ENCODE results near the gene SLCO1A2.

The SLCO1A2 gene

DNA sequence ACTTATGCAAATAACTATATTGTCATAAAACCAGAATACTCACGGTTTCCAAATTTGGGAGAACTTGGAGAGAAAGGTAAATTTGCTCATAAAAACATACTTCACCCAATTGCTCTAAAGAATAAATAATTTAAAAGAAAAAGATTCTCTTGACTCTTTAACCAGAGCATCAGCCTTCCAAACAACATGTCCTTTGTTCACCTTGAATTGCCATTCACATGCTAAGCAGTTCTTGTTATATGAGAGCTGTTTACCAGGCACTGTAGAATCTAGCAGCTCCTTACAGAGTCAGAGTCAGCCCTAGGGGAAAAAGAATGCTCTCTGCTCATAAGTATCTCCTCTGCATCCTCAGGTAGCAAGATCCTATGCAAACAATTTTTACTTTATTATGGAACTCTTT lies 10.2 kb downstream of the SLCO1A2 start:
- no peak for DNase-seq (ENCODE audit: low read depth)
- TF ChIP-seq, protein P1, sequence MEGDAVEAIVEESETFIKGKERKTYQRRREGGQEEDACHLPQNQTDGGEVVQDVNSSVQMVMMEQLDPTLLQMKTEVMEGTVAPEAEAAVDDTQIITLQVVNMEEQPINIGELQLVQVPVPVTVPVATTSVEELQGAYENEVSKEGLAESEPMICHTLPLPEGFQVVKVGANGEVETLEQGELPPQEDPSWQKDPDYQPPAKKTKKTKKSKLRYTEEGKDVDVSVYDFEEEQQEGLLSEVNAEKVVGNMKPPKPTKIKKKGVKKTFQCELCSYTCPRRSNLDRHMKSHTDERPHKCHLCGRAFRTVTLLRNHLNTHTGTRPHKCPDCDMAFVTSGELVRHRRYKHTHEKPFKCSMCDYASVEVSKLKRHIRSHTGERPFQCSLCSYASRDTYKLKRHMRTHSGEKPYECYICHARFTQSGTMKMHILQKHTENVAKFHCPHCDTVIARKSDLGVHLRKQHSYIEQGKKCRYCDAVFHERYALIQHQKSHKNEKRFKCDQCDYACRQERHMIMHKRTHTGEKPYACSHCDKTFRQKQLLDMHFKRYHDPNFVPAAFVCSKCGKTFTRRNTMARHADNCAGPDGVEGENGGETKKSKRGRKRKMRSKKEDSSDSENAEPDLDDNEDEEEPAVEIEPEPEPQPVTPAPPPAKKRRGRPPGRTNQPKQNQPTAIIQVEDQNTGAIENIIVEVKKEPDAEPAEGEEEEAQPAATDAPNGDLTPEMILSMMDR (conservative IDR thresholded peaks at IDR 0.05; ENCODE audit: low read depth, low read length): no peak
- H3K4me3 ChIP-seq (ENCODE audit: low read length): no peak overlapping the region

DNA sequence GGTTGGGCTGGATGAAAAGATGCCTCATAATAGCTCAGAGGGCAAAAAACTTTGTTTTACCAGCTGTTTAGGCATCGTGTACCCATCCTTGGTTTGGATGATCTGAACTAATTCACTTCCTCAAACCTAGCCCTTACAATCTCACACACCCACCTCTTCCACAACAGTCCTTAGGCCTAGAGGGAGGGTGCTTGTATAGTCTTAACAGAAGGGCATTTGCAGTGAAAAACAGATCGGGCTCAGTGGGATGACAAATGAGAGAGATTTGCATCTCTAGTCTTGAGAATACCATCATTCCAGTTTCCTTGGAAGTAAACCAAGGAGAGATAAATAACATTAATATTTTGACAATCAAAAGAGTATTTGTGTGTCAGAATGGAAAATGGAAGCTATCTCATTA lies 11.0 kb downstream of the SLCO1A2 start:
- H3K4me3 ChIP-seq (ENCODE audit: low read length): no peak overlapping the region
- TF ChIP-seq, protein P1 (conservative IDR thresholded peaks at IDR 0.05; ENCODE audit: low read depth, low read length): no peak
- no peak for DNase-seq (ENCODE audit: low read depth)

DNA sequence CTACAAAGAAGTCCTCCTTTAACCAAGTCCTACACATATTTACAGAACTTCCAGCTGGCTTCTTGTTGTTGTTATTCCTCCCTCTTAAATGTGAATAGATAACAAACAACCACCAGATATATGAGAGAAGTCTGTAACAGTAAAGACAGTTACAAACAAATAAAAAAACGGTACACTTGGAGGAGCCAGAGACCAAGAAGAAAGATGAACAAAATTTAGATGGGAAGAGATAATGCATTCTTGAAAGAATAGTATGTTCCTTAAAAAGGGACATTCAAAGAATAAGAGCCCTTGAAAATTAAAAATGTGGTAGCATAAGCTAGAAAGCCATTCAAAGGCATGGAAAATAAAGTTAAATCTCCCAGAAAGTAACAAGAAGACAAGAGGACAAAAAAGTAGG lies 25.9 kb downstream of the SLCO1A2 start:
- TF ChIP-seq, protein P1 (conservative IDR thresholded peaks at IDR 0.05; ENCODE audit: low read depth, low read length): no peak
- DNase-seq (ENCODE audit: low read depth): no peak
- no peak overlapping the region for H3K4me3 ChIP-seq (ENCODE audit: low read length)

DNA sequence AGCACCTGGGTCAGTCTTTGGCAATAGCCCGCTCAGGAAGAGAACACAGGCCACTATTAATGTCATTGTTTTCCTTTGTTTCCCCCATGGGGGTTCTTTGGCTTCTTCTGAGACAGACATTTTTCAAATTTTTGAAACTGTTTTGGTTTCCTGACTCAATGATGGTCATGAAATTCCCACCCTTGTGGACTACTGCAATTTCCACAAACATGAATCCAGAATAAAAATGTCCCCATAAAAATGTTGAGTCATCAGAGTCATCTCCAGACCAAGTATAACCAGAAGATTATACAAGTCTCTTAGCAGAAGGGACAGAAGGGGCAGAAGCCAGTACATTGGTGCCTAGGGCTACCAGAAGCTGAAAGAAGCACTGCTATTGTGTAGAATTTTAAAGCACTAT lies 29.1 kb downstream of the SLCO1A2 start:
- TF ChIP-seq, protein P1 (conservative IDR thresholded peaks at IDR 0.05; ENCODE audit: low read depth, low read length): no peak
- H3K4me3 ChIP-seq (ENCODE audit: low read length): no peak overlapping the region
- DNase-seq (ENCODE audit: low read depth): no peak

DNA sequence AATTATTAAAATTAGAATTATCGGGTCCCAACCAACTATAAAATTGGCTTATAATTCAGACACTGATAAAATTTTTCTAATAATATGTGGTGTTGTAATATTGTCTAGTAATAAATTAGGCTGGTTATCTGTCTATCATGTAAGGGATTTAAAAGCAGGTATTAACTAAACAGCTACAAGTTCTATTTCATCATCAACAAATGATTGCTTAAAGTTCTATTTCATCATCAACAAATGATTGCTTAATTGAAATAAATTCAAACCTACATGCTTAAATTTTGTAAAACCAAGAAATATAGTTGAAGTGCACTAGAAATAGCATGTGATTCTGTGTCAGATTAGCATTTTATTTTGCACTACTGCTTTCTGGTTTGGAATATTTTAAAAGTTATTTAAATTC lies 34.1 kb downstream of the SLCO1A2 start:
- DNase-seq (ENCODE audit: low read depth): no peak
- TF ChIP-seq, protein P1 (conservative IDR thresholded peaks at IDR 0.05; ENCODE audit: low read depth, low read length): no peak
- H3K4me3 ChIP-seq (ENCODE audit: low read length): no peak overlapping the region

DNA sequence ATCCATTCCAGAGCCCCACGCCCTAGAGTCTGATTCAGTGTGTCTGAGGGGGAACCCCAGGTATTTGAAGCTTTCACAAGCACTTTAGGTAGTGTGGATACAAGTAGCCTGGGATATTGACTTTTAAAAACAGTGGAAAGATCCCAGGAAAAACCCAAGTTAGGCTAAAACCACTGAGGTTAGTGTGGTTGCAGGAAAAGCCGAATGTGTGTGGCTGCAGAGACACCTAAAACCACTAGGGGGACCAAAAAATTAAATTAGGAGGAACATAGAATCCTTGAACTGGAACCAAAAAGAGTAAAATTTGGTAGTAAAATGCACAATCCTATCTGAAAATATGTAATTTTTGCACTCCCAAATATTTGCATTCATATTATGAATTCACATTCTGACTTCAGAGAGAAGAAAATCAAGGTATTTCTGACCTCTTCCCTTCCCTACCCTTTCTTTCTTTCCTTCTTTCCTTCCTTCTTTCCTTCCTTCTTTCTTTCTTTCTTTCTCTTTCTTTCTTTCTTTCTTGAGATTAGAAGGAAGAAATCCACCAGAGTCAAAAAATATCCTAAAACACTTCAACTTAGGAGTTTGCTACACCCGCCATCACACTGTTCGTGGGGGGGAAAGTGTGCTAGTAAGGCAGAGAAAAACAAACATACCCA lies 37.8 kb downstream of the SLCO1A2 start:
- TF ChIP-seq, protein P1 (conservative IDR thresholded peaks at IDR 0.05; ENCODE audit: low read depth, low read length): peak; percentile 80
- H3K4me3 ChIP-seq (ENCODE audit: low read length): no peak overlapping the region
- no peak for DNase-seq (ENCODE audit: low read depth)

DNA sequence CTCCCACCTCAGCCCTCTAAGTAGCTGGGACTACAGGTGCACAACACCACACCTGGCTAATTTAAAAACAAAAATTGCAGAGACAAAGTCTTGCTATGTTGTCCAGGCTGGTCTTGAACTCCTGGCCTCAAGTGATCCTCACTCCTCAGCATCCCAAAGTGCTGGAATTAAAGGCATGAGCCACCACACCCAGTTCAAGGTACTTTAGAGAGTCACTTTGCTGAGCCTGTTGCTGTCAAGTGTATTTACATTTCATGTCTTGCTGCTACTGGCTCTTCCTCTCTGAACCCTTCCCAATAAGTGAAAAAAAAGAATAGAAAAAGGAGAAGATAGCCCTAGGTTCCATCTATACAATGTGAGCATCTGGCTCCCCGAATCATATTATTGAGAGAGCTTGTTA lies 38.4 kb downstream of the SLCO1A2 start:
- TF ChIP-seq, protein P1 (conservative IDR thresholded peaks at IDR 0.05; ENCODE audit: low read depth, low read length): no peak
- no peak overlapping the region for H3K4me3 ChIP-seq (ENCODE audit: low read length)
- DNase-seq (ENCODE audit: low read depth): no peak
